CD4-positive, alpha-beta T cell (primary cell): ENCODE data around the gene CAMK2B. TPM values are rescaled to one million over a fixed set of nuclear protein-coding genes. Genes with fewer than 3 reads are reported as not detected.
A peak's percentile ranks its signal among the peaks of the same experiment; 100 is the strongest.

Experiments used
- ATAC-seq: fragments of 200-7000 bp; cut with Tn5 transposase; one replicate; pipeline ENCODE4 v1.10.0; 2022; ENCODE audit warnings: mild to moderate bottlenecking; ENCODE audit not compliant: poor library complexity
- CTCF ChIA-PET: fragments of 350-600 bp; sonication (Branson Sonifier 250); formaldehyde crosslinking; loops from one replicate; lab custom pipeline; 2021; ENCODE audit warnings: antibody characterized with exemption, inconsistent platforms; lab: Charles Lee
- POLR2A ChIA-PET: fragments of 350-600 bp; sonication (Branson Sonifier 250); formaldehyde crosslinking; loops from one replicate; lab custom pipeline; 2021; ENCODE audit warnings: antibody characterized with exemption, inconsistent platforms; lab: Charles Lee
- DNase-seq, 14 experiments: peaks; one replicate each; pipeline ENCODE4 v3.0.0-alpha.2; 2013 to 2020; ENCODE audit warnings: mixed read lengths in 2 of 14
- H3K27ac ChIP-seq, 2 donors: one replicate each; pipeline versions ENCODE4 v1.5.1 to v1.7.0; 2013; ENCODE audit warnings: low read length in 2 of 2, low read depth in 1 of 2, mild to moderate bottlenecking in 1 of 2
- H3K27me3 ChIP-seq, 2 experiments: 1 replicate in 1 of 2; 2 replicates in 1 of 2; pipeline versions ENCODE4 v1.6.1 to v1.7.0; 2013; ENCODE audit warnings: low read length in 2 of 2, control low read depth in 1 of 2, mild to moderate bottlenecking in 1 of 2, moderate library complexity in 1 of 2; ENCODE audit not compliant: insufficient read depth in 2 of 2, control insufficient read depth in 1 of 2
- H3K36me3 ChIP-seq: one replicate; pipeline ENCODE4 v1.6.1; 2013; ENCODE audit warnings: low read length, control low read depth; ENCODE audit not compliant: insufficient read depth
- H3K4me1 ChIP-seq: one replicate; pipeline ENCODE4 v1.6.1; 2013; ENCODE audit warnings: low read length, control low read depth; ENCODE audit not compliant: insufficient read depth
- H3K4me3 ChIP-seq: one replicate; pipeline ENCODE4 v1.5.1; 2013; ENCODE audit warnings: mild to moderate bottlenecking, low read length, moderate library complexity
- H3K9me3 ChIP-seq, 2 experiments: 1 replicate in 1 of 2; 2 replicates in 1 of 2; pipeline versions ENCODE4 v1.6.1 to v1.7.0; 2013; ENCODE audit warnings: low read length in 2 of 2, mild to moderate bottlenecking in 2 of 2, control low read depth in 1 of 2, moderate library complexity in 1 of 2; ENCODE audit not compliant: control insufficient read depth in 1 of 2, insufficient read depth in 1 of 2
- H3K27ac Mint-ChIP-seq: one replicate; pipeline ENCODE4 v1.8.0; 2020; ENCODE audit warnings: mixed read lengths
- H3K27me3 Mint-ChIP-seq: one replicate; pipeline ENCODE4 v1.8.0; 2021; ENCODE audit warnings: mixed read lengths
- H3K36me3 Mint-ChIP-seq: one replicate; pipeline ENCODE4 v1.8.0; 2021; ENCODE audit warnings: low read depth, mixed read lengths
- H3K4me1 Mint-ChIP-seq: one replicate; pipeline ENCODE4 v1.8.0; 2021; ENCODE audit warnings: low read depth, mixed read lengths
- H3K4me3 Mint-ChIP-seq: one replicate; pipeline ENCODE4 v1.8.0; 2020; ENCODE audit warnings: mild to moderate bottlenecking, mixed read lengths
- H3K9me3 Mint-ChIP-seq: one replicate; pipeline ENCODE4 v1.8.0; 2020; ENCODE audit warnings: mixed read lengths
- intact Hi-C, 2 experiments: fragments of 100-400 bp; cut with DNase I in 1 of 2; cut with micrococcal nuclease in 1 of 2; formaldehyde crosslinking; loops; one replicate each; pipeline versions ENCODE4 v1.15.1 to v1.9.0; 2023 to 2025; cut with DNase I, micrococcal nuclease
- total RNA-seq, 174 experiments: library from RNA in 2 of 174; stranded (reverse) in 2 of 174; gene quantifications; one replicate each; pipeline ENCODE4 v1.2.3 and lab custom pipeline; 2021 to 2026
- TF ChIP-seq, protein P1 (sequence below): fragments of 200-600 bp; IDR thresholded peaks from one replicate; pipeline ENCODE4 v1.8.0; 2022; ENCODE audit warnings: antibody characterized with exemption, mild to moderate bottlenecking

Gene CAMK2B
- total RNA-seq, 2 experiments from 2014 or later: not detected

DNA sequence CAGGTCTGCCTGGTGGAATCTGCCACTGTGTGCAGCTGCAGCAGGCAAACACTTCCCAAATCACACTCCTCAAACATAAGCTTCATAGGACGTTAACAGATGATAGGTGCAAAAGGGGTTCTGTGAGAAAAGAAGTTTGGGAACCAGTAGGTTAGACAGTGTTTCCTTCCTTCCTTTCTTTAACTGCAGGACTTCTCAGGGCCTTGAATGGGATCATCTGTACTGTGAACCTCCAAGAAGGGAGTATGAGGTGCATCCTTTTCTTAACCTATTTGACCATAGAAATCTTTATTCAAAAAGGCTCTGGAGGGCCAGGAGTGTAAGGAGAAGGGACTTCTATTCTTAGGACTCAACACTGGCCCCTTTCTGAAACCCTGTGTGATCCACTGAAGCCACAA lies 33.0 kb downstream of the CAMK2B start:
- Histone ChIP-seq H3K27ac (no peak overlapping the region), H3K36me3 (no peaks in the 10 kb centered on the region), H3K4me1 (no peaks in the 10 kb centered on the region), H3K27me3 (peaks cover 15 to 35% of the 10 kb centered on the region in 2 experiments), H3K9me3 (no peaks in the 10 kb centered on the region), H3K4me3 (no peak overlapping the region)
- ATAC-seq (no peak), DNase-seq (no peak)
- no peaks in the 10 kb centered on the region for H3K36me3 Mint-ChIP-seq
- H3K27ac Mint-ChIP-seq: no peak overlapping the region
- TF ChIP-seq, protein P1, sequence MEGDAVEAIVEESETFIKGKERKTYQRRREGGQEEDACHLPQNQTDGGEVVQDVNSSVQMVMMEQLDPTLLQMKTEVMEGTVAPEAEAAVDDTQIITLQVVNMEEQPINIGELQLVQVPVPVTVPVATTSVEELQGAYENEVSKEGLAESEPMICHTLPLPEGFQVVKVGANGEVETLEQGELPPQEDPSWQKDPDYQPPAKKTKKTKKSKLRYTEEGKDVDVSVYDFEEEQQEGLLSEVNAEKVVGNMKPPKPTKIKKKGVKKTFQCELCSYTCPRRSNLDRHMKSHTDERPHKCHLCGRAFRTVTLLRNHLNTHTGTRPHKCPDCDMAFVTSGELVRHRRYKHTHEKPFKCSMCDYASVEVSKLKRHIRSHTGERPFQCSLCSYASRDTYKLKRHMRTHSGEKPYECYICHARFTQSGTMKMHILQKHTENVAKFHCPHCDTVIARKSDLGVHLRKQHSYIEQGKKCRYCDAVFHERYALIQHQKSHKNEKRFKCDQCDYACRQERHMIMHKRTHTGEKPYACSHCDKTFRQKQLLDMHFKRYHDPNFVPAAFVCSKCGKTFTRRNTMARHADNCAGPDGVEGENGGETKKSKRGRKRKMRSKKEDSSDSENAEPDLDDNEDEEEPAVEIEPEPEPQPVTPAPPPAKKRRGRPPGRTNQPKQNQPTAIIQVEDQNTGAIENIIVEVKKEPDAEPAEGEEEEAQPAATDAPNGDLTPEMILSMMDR: no peak
- intact Hi-C loops: no loop called here
- H3K4me3 Mint-ChIP-seq: no peak overlapping the region
- peaks cover 60% of the 10 kb centered on the region for H3K27me3 Mint-ChIP-seq
- H3K4me1 Mint-ChIP-seq: no peaks in the 10 kb centered on the region
- ChIA-PET CTCF (no interaction called here), POLR2A (no interaction called here)
- H3K9me3 Mint-ChIP-seq: no peaks in the 10 kb centered on the region

DNA sequence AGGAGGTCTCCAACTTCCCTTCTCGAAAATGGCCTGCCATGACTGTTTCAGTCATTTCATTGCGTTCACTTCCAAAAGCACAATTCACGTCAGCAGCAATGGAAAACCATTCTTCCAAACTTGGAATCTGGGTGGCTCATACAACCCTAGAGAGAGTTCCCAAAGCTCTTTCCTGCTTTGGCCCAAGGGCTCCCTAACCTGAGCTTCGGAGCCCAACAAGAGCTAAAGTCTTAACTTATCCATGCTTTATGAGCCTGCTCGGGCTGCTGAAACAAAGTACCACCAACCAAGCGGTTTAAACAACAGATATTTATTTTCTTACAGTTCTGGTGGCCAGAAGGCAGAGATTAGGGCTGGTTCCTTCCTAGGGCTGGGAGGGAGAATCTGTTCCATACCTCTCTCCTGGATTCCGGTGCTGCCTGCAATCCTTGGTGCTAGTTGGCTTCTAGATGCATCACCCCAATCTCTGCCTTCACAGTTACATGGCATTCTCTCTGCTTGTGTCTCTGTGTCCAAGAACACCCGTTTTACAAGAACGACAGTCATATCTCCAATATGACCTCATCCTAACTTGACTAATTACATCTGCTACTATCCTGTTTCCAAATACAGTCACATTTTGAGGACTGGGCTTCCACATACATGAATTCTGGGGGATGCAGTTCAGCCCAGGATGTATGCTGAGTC lies 33.5 kb downstream of the CAMK2B start:
- Mint-ChIP-seq H3K27ac (no peak overlapping the region), H3K36me3 (no peaks in the 10 kb centered on the region), H3K27me3 (peaks cover 55% of the 10 kb centered on the region), H3K4me3 (no peak overlapping the region), H3K4me1 (no peaks in the 10 kb centered on the region), H3K9me3 (no peaks in the 10 kb centered on the region)
- intact Hi-C loops: no loop called here
- Histone ChIP-seq H3K36me3 (no peaks in the 10 kb centered on the region), H3K4me1 (no peaks in the 10 kb centered on the region), H3K27ac (no peak overlapping the region), H3K9me3 (no peaks in the 10 kb centered on the region), H3K27me3 (peaks cover 15 to 31% of the 10 kb centered on the region in 2 experiments), H3K4me3 (no peak overlapping the region)
- DNase-seq (no peak), ATAC-seq (no peak)
- TF ChIP-seq, protein P1: no peak
- ChIA-PET POLR2A (no interaction called here), CTCF (no interaction called here)

DNA sequence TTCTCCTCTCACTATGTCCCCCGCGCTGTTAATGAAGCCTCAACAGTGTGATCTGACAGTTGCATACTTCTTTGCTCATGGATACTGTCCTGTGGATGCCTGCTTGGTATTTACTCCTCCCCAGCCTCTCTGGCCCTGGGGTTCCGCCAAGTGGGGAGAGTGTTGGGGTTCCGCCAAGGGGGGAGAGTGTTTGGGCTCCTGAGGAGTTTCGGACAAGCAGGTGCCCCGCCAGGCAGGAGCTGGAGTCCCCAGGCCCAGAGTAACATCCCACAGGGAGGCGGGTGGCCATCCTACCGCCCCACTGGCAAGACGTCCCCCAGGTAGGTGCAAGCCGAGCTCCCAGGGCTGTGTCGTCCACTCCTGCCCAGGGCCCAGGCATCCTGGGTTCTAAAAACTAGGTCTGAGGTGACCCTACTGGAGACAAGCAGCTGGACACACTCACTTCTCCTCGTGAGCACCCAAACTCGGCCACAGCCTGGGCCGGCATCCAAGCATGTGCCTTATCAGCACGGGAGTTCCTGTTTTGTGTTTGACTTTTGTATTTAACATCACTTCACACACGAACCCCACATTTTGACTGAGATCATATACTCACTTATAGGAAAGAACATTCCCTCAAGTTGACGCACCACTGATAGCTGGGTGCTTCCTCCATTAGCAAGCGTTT lies 34.2 kb downstream of the CAMK2B start:
- ATAC-seq (no peak), DNase-seq (peak in 3 of 14 experiments; percentile 1 to 24 (median 2))
- Histone ChIP-seq H3K27ac (no peak overlapping the region), H3K36me3 (no peaks in the 10 kb centered on the region), H3K4me1 (no peaks in the 10 kb centered on the region), H3K4me3 (no peak overlapping the region), H3K27me3 (peaks cover 15 to 25% of the 10 kb centered on the region in 2 experiments), H3K9me3 (no peaks in the 10 kb centered on the region)
- intact Hi-C loops: no loop called here
- TF ChIP-seq, protein P1: no peak
- Mint-ChIP-seq H3K9me3 (no peaks in the 10 kb centered on the region), H3K27me3 (peaks cover 52% of the 10 kb centered on the region), H3K36me3 (no peaks in the 10 kb centered on the region), H3K27ac (no peak overlapping the region), H3K4me3 (no peak overlapping the region), H3K4me1 (no peaks in the 10 kb centered on the region)
- CTCF ChIA-PET: no interaction called here
- POLR2A ChIA-PET: no interaction called here
